Measurements from ENCODE around the gene MOCS1.

Gene MOCS1

DNA sequence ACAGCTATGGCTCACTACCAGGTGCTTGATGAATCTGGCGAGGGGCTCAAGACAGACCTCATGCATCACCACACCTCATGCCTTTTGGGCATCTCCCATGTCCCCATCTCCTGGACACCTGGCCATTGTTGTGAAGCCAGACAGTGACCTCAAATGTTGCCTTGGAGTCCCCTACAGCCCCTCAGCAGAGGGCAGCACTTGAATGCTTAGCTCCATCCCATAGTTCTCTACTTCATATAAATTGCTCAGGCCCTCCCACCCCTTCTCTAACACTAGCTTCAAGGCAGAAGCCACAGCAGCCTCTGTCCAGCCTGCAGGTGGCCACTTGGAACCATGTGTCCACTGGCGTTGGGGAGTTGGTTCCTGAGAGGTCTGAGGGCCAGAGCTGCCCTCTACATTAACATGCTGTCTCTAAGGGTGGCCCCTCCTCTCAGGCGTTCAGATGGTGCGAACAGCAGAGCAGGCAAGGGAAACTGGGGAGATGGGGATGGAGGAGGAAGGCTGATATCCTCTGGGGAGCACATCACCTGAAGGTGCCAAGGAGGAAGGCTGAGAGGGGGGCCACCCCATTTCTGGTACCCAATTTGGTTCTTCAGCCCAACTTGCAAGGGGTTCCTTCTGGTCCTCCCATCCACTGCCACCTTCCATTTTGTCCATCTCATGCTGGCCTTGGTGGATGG lies 31.3 kb downstream of the MOCS1 start:
- no peak for DNase-seq (ENCODE audit: low read depth in 2 of 2)

DNA sequence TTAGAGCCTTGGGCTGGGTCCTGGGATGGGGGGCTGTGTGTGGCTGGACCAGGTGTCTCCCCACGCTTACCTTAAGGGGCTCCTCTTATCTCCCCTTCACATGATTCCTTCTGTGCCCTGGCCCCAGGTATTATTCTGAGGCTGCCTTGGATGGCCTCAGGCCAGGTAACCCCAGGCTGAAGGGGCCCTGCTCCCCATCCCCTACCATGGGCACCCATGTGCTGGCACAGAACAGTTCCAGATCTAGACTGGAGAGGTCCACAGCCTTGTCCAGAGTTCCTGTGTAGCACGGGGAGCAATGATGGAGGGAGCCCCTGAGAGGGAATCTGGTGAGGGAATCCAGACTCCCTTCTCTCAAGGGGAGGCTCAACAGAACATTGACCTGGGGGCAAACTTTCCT lies 32.1 kb downstream of the MOCS1 start:
- no peak for DNase-seq (ENCODE audit: low read depth in 2 of 2)

DNA sequence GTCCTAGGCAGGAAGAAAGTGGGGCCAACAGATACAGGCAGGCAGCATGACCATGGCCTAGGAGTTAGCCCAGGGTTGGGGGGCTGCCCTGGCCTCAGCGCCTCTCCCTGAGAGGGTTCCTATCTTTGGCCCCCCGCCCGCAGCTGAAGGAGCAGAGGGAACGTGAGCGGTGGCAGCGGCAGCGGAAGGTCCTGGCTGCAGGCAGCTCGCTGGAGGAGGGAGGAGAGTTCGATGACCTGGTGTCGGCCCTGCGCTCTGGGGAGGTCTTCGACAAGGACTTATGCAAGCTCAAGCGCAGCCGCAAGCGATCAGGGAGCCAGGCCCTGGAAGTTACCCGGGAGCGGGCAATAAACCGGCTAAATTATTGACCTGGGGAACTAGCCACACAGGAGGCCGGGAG lies 32.6 kb downstream of the MOCS1 start:
- no peak for DNase-seq (ENCODE audit: low read depth in 2 of 2)

DNA sequence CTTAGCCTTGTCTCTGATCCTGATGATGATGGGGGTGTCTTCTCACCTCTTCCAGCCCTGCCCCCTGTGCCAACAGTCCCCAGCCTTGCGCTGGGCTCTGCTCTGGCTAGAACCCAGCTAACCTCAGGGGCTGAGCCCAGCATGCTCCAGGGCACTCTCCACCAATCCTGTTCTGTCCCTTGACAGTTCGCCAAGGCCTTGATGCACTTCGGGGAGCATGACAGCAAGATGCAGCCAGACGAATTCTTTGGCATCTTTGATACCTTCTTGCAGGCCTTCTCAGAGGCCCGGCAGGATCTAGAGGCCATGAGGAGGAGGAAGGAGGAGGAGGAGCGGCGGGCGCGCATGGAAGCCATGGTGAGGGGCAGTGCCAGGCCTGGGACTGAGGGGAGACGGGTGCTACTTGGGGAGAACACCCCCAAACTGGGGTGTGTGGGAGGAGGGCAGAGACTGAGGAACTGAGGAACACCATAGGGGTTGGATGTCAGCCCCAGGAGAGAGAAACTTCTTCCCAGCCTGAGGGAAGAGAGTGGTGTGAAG lies 33.1 kb downstream of the MOCS1 start:
- no peak for DNase-seq (ENCODE audit: low read depth in 2 of 2)

DNA sequence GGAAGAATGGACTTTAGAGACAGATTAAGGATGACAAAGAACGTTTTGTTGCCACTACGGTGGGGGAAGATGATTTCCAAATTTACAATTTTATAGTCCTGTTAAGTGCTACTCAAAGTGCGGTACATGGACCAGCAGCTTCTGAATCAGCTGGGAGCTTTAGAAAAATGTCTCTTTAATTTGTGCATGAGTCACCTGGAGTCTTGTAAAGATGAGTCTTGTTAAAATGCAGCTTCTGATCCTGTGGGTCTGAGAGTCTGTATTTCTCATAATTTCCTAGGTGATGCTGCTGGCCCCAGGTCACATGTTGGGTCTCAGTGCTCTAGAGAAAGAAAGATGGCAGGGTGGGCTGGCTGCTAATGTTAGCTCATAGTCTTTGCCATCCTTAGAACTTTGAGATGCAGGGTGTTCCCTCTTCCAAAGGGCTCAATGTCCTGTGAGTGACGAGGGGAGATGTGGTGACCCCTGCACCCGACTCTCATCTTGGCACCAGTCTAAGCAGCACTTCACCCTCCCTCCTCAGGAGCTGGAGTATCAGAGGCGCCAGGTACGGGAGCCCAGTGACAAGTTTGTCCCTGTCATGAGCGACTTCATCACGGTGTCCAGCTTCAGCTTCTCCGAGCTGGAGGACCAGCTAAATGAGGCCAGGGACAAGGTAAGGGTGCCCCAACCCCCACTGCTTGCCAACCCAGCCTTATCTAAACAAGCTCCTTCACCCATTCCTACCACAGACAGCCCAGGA lies 34.5 kb downstream of the MOCS1 start:
- no peak for DNase-seq (ENCODE audit: low read depth in 2 of 2)

DNA sequence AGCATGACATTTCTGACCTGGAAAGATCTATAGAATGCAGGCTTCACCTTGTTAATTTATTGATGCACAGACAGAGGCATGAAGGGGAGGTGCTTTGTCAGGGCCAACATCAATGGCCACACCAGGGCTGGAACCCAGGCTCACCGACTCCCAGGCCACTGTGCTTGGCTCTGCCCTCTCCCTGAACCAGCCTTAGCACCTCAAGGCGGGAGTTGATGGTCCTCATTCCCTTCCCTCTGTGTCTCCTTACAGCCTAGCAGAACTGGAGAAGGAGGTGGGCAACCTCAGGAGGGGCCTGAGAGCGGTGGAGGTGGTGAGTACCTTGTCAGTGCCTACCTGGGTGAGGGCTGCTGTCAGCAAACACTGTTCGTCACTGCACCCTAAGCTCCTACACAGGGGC lies 35.6 kb downstream of the MOCS1 start:
- DNase-seq (ENCODE audit: low read depth in 2 of 2), result no peak

DNA sequence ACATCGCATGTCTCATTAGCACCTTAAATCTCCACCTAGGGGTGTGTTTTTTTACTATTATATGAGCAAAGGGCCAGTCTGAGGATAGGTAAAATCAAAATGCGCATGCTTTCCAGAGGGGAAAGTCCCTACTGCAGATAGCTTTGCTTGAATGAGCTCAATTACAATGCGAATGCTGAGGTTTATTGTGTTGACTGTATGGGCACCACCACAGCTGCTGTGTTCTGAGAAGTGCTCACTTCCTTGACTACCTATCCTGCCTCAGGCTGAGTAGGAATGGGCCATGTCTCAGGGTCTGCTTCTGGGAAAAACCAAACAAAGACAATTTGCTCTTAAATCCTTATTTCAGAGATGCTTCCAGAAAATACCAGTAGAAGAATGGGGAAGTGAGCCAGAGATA lies 36.6 kb downstream of the MOCS1 start:
- DNase-seq (ENCODE audit: low read depth in 2 of 2), result no peak

DNA sequence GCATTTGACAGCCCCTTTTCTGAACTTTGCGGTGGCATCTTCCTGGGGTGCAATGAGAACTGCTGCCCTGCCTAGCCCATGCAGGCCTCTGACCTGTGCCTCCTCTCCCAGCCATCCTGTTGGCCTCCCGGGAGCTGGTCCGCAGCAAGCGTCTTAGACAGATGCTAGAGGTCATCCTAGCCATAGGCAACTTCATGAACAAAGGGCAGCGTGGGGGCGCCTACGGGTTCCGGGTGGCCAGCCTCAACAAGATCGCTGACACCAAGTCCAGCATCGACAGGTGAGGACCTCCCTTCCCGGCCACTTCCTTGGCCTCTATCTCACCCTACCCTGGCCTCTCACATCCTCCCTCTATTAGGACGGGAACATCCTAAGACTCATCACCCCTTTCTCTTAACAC lies 37.6 kb downstream of the MOCS1 start:
- DNase-seq (ENCODE audit: low read depth in 2 of 2), result no peak

DNA sequence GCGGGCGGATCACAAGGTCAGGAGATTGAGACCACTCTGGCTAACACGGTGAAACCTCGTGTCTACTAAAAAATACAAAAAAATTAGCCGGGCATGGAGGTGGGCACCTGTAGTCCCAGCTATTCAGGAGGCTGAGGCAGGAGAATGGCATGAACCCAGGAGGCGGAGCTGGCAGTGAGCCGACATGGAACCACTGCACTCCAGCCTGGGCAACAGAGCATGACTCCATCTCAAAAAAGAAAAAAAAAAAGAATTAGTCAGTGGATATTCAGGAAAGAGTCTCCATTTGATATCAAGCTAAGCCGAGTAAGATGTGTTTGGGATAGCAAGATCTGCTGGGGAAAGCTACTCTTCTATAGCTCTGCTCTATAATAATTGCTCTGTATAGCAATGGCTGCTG lies 41.0 kb downstream of the MOCS1 start:
- DNase-seq (ENCODE audit: low read depth in 2 of 2), result no peak

DNA sequence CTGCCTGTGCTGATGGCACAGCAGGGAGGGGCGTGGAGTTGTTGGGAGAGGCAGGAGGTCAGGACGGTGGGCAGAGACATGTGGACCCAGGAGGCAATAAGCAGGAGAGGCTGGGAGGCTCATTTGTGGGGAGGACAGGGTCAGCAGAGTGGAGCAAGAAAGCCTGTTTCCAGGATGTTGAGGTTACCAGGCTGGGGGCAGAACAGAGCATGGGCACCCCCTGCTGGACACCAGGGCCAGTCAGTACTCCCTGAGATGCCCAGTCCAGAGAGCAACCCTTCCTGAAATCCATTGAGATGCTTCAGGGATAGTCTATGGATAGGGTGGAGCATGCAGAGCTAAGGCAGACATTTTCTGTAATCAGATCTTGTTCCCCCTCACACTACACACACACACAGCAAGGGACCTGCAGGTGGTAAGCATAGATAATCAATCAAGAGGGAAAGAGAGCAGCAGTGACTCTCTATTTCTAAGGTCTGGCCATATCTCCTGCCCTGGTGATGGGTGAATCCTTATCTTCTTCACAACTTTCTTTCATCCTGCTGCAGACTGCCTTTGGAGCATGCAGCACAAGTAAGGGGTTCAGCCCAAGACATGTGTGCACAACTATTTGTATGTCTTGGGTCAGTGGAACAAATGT lies 41.7 kb downstream of the MOCS1 start:
- no peak for DNase-seq (ENCODE audit: low read depth in 2 of 2)

DNA sequence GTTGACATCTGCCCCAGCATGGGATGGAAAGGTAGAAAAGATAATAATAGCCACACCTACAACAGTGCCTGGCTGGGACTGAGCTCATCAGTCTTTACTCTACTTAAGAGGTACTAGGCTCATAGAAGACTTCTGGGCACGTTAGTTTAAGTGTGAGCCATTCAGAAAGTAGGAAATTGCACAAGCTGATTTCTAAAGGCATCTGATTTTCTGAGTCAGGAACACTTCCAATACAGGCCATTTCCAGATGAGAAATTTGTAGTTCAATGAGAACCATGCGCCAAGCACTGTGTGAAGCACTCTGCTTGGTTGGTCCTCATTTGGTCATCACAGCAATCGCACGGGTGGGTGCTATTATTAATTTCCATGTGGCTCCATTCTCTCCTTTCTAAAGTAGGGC lies 42.3 kb downstream of the MOCS1 start:
- no peak for DNase-seq (ENCODE audit: low read depth in 2 of 2)

DNA sequence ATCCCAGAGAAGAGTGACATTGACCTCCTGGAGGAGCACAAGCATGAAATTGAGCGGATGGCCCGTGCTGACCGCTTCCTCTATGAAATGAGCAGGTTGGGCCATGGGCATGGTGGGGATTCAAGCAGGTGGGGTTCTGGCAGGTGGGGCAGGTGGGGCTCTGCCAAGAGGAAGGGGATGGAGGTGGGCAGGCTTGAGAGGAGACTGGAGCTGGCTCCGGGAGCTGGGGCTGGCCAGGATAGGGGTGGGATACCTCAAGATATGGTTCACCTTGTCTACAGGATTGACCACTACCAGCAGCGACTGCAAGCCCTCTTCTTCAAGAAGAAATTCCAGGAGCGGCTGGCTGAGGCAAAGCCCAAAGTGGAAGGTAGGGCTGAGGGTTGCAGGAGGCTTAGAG lies 42.9 kb downstream of the MOCS1 start:
- DNase-seq (ENCODE audit: low read depth in 2 of 2), result no peak

DNA sequence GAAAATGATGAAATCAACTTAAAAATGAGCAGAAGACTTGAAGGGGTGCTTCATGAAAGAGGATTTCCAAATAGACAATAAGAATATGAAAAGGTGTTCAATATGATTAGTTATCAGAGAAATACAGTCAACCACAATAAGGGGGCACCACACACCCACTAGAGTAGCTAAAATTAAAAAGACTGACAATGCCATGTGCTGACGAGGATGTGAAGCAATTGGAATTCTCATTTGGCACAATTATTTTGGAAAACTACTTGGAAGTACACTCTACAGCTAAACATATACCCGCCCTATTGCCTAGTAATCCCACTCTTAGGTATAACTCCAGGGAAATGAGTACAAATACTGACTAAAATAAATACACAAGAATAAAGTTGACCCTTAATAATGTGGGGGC lies 45.0 kb downstream of the MOCS1 start:
- DNase-seq (ENCODE audit: low read depth in 2 of 2), result no peak

DNA sequence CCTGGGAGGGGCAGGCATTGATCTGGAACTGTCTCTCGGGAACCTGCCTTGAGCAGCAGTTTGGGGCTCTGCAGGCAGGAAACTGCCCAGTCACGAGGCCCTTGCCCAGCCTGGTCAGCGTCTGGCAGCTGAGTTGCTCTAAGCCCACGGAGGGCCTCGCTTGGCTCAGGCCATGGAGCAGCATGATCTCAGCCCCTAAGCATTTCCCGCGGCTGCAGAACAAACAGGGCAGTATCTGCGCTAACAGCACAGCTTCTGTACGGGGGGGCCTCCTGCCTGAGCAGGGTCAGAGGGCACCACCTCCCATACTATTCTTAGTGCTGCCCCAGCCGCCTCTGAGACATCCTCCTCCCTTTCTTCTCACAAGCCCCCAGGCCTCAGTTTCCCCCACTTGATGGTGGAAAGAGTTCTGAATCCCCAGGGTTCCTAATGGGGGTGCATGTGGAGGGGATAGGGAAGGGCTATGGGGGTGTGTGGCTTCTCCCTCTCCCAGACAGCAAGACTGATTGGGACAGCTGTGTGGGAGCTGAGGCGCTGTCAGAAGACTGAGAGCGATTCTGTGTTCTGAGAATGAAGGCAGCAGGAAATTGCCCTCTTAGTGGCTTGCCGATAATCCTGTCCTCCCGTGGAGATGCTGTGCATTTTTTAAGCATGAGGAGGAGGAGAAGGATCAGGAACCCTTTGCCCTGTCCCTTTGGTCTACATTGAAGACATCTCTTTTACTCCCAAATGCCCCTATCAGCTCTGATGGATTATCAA lies 46.4 kb downstream of the MOCS1 start:
- DNase-seq (ENCODE audit: low read depth in 2 of 2), result no peak

DNA sequence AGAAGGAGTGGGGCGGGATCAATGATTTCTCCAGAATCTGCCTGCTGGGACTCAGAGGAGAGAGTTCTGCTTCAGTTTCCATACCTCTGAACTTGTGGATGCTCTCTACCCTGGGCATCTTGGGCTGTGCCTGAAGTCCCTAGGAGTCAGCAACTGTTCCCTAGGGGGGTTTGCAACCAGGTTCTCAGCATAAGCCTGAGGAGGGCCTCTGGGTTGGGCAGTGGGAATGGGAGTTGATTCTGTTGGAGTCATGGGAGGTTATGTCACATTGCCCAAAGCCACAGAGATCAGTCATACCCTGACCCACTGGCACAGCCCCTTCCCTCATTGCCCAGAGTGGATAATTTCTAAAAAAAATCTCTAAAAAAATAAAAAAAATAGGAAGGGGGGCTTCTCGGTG lies 47.4 kb downstream of the MOCS1 start:
- no peak for DNase-seq (ENCODE audit: low read depth in 2 of 2)

DNA sequence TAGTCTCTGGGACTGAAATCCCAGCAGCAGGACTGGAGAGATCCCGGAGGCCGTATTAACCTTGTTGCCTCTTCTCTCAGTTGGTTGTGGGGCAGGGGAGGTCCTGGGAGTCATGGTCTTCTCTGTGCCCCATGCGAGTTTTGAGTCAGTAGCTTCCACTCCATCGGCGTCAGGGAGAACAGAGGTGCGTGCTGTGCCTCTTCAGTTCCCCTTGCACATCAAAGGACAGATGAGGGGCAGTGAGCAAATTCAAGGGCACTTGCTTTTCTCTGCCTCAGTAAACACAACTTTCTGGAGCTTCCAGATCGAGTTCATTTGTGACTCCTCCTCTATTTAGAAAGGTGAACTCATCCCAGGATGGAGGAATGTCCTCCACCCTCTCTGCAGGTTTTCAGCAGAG lies 48.6 kb downstream of the MOCS1 start:
- DNase-seq (ENCODE audit: low read depth in 2 of 2), result no peak

DNA sequence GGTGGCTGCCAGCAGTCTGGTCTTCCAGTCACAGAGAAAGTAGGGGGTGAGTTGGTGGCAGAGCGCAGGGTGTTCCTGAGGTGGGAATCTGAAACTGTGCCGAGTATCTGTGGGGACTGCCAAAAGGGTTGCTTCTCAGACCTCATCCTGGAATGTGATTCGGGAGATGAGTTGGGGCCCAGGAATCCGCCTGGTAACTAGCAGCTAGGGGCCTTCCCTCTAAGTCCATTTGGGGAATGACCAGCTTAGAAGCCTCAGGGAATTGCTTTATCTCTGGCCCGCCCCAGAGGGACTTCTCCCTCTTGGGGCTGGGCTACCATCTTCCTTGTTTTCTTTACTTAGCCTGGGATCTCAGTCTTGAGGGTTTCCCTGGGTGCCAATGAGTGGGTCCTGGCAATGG lies 49.6 kb downstream of the MOCS1 start:
- no peak for DNase-seq (ENCODE audit: low read depth in 2 of 2)

DNA sequence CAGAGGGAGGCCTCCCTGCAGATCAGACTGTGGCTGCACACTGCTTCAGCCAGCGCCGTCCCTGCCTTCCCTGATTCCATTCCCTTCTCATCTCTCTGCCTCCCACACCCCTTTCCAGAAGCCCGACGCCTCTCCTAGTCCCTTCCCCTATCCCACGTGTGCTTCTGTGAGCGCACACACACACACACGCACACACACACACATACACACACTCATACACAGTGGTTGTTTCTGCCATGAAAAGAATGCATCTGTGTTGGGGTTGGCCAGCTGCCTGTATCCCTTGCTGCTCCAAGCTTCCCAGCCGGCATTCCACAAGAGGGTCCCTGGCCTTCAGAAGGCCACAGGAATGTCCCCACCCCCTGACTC lies 51.7 kb downstream of the MOCS1 start:
- DNase-seq (ENCODE audit: low read depth in 2 of 2), result no peak

DNA sequence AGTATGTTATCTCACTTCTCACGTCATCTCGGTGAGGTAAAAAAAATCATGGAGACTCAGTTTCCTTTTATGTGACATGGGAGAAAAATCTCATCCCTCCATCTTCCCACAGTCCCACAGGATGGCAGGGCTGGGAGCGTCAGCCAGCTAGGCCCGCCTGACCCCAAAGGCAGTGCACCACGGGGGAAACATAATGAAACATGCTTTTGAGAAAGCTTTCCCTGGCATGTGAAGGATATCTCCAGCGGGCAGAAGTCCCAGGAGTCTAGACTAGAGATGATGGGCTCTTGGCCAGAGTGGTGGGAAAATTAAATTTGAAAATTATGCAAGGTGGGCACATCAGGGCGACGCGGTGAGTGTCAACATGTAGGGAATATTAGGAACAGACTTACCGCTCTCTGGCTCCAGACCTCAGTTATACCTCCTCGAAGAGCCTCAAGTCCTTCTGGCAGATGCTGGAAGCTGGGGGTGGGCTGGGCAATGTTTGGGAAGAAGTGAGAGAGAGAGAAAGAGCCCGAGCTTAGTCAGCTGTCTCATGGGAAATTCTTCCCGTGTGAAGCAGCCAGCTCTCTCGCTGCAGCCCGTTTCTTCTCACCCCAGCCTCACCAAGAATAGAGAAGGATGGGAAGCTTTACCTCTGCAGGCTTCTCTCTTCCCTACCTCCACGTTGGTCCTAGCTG lies 52.3 kb downstream of the MOCS1 start:
- no peak for DNase-seq (ENCODE audit: low read depth in 2 of 2)

DNA sequence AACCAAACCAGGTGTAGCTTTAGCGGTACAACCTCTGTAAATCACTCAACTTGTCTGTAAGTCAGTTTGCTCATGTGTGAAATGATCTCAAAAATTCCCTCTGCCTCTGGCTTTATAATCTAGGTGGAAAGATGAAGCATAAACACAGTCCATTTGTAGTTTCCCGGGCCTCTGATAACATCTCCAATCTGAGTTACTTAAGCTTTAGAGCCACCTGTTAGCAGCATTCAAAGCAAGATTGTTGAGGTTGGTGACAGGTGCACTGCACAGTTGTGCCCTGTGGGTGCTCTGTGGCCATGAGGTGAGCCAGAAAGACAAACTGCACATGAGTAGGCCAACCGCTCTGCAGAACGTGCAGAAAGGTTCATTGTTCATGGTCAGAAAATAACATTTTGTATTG lies 53.7 kb downstream of the MOCS1 start:
- DNase-seq (ENCODE audit: low read depth in 2 of 2), result no peak

DNA sequence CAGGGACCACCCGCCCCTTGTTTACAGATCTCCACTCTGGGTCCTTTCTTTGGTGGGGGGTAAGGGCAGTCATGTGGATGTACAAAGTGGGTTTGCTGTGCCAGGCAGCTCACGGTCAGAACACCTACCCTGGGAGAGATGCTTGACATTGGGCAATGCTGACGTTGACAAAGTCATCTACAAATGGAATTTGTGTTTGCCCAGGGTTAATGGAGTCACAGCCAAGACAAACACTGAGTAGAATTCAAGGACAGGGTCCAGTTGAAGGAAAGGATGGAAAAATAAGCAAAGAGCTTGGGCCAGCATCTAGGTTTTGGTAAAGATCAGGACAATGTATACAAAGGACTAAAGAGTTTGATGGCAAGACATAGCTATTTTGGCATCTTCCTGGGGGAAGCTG lies 54.7 kb downstream of the MOCS1 start:
- no peak for DNase-seq (ENCODE audit: low read depth in 2 of 2)

DNA sequence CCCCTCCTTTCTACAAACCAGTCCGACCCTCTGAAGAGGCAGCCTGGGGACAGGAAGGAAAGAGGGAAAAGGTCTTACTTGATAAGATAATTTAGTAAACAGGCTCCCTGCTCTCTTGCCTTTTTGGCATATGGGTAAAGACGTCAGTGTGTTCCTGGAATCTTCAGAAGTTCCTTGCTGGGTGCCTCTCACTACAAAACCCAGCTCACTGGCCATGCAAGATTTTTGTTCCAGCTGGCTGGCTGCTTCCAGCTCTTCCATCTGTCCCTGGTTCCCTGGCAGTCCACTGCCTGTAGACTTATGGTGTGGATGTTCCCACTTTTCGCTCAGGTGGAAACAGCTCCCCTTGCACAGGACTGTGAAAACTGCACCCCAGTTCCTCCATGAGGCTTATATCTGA lies 57.4 kb downstream of the MOCS1 start:
- no peak for DNase-seq (ENCODE audit: low read depth in 2 of 2)
